GM12874 (cell line): ENCODE data around the gene OSBPL3.

Experiments
- CTCF ChIP-seq: IDR thresholded peaks from 2 replicates; pipeline ENCODE4 v1.5.1; 2011; ENCODE audit warnings: low read depth, mild to moderate bottlenecking, control low read depth, low read length, moderate library complexity; ENCODE audit not compliant: insufficient read depth

Gene OSBPL3

GRCh38 chr7:24924375-24924774 is 55.6 kb downstream of the OSBPL3 start:
- TF ChIP-seq CTCF = no peak

GRCh38 chr7:24923172-24923865 is 56.7 kb downstream of the OSBPL3 start:
- TF ChIP-seq CTCF = no peak

- TF ChIP-seq CTCF = no peak
Observed at GRCh38 chr7:24922099-24922773, 57.7 kb downstream of the OSBPL3 start.

- no peak for TF ChIP-seq CTCF
Observed at GRCh38 chr7:24921362-24921679, 58.7 kb downstream of the OSBPL3 start.

GRCh38 chr7:24920451-24921361 is 59.3 kb downstream of the OSBPL3 start:
- no peak for TF ChIP-seq CTCF

- no peak for TF ChIP-seq CTCF
Observed at GRCh38 chr7:24917510-24918239, 62.3 kb downstream of the OSBPL3 start.
